GM21717 (cell line): ENCODE data around the gene SLC44A4.
"Not testable (repeated sequence)": the region's sequence is repeated elsewhere in the genome, so short reads cannot be mapped to it uniquely, and the experiment has no call there.

Experiments used
- ATAC-seq: cut with Tn5 transposase; IDR thresholded peaks from one replicate; pipeline ENCODE4 v1.9.1; 2021; ENCODE audit warnings: mild to moderate bottlenecking, moderate library complexity; ENCODE audit not compliant: unreplicated experiment

Gene SLC44A4

DNA sequence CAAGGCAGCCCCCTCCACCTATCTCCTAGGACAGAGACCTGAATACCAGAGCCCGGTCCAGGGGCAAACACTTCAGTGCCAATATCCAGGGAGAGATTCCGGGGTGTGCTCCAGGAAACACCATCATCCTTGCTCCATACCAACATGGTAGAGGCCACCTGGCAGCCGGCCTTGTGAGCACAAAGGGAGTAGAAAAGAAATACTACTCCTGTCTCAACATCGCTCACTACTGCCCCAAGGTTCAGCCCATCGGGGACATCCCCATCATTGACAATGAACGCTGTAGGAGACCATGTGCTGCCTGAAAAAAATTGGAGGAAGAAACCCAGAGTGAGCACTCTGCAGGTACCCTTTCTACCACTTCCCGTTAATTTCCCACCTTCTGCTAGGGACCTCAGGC, 17.6 kb downstream of the SLC44A4 start:
- ATAC-seq = no peak

DNA sequence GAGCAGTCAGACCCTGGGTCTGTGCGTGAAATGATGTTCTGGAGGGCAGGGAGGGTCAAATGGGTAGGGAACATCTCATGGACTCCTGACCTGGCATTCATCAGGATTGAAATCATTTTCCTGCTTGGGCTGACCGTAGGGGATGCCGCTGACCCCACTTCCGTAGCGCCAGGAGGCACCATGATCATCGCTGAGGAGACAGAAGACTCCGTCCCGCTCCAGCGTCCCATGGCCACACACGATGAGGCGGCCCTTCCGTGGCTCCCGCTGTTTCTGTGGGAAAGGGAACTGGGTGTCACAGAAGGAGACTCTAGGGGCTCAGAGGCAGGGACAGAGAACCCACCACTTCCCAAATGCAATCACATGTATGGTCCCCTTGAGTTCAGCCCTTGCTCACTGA, 18.4 kb downstream of the SLC44A4 start:
- no peak for ATAC-seq

DNA sequence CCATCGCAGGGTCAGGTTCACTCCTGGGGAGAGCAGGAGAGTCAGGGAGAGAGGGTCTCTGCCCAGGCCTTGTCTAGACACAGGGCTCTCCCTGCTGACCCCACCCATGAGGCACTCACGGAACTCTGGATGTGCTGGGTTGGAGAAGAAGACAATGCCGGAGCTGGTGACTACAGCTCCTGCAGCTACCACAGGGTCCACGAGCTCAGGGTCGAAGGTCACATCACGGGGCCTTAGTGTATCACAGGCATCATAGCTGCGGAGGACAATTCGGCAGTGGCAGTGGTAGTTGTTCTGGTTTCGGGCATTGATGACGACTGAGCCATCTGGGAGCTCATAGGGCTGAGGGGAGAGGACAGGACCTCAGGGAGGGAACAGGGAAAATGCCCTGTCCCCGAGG, 18.9 kb downstream of the SLC44A4 start:
- no peak for ATAC-seq

DNA sequence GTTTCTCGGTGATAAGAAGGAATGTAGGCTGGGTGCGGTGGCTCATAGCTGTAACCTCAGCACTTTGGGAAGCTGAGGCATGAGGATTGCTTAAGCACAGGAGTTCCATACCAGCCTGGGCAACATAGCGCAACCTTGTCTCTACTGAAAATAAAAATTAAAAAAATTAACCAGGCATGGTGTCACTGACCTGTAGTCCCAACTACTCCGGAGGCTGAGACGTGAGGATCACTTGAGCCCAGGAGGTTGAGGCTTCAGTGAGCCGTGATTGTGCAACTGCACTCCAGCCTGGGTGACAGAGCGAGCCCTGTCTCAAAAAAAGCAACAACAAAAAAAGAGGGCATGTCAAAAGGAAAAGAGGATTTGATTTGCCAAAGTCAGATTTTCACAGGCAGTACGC, 20.1 kb downstream of the SLC44A4 start:
- ATAC-seq = no peak

DNA sequence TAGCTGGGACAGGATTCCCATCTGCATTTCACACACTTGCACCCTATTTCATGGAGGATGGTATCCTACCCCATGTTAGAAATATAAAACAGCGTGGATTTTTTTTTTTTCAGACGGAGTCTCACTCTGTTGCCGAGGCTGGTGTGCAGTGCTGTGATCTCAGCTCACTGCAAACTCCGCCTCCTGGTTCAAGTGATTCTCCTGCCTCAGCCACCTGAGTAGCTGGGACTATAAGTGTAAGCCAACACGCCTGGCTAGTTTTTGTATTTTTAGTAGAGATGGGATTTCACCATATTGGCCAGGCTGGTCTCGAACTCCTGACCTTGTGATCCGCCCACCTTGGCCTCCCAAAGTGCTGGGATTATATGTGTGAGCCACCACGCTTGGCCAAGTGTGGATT, 21.0 kb downstream of the SLC44A4 start:
- ATAC-seq = not testable (repeated sequence)

DNA sequence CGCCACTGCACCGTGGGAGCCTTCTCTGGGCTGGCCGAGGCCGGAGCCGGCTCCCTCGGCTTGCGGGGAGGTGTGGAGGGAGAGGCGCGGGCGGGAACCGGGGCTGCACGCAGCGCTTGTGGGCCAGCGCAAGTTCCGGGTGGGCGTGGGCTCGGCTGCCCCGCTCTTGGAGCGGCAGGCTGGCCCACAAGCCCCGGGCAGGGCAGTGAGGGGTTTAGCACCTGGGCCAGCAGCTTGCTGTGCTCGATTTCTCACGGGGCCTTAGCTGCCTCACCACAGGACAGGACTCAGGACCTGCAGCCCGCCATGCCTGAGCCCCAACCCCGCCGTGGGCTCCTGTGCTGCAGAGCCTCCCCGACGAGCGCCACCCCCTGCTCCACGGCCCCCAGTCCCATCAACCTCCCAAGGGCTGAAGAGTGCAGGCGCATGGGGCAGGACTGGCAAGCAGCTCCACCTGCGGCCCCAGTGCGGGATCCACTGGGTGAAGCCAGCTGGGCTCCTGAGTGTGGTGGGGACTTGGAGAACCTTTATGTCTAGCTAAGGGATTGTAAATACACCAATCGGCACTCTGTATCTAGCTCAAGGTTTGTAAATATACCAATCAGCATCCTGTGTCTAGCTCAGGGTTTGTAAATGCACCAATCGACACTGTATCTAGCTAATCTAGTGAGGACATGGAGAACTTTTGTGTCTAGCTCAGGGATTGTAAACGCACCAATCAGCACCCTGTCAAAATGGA, 26.6 kb downstream of the SLC44A4 start:
- not testable (repeated sequence) for ATAC-seq

DNA sequence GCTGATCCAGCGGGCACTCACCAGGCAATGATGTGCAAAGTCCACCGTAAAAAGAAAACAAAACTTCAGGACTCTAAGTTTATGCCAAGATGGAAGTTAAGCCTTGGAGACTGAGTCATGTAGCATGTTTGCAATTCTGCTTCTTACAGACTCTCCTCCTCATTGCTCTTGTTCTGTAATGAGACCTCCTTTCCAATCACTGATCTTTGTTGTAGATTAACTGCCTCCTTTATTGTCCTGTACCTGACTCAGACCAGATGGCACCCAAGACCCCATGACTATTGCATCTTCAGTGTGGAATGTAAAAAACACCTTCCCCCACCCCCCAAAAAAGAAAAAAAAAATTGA, 27.3 kb downstream of the SLC44A4 start:
- ATAC-seq = no peak

DNA sequence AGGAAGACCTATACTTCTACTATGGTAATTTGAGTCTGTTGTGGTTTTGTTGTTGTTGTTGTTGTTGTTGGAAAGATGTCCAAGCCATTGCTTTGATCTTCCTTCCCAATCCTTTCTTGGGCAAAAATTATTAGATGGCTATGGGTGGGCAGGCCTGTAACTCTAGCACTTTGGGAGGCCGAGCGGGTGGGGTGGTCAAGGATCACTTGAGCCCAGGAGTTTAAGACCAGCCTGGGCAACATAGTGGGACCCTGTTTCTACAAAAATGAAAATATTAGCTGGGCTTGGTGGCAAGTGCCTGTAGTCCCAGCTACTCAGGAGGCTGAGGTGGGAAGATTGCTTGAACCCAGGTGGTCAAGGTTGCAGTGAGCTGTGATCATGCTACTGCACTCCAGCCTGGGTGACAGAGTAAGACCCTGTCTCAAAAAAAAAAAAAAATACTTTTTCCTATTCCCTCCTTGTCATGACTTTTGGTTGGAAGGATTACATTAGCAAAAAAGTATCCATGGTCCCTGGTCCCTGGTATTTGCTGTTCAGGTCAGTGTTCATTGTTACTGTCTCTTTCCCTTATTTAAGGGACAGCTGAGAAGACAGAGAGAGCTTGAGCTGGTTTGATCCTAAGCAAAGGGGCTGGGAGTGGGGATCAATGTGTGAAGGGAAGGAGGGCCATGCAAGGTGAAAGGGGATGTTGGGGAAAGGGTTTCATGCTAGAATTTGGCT, 27.9 kb downstream of the SLC44A4 start:
- no peak for ATAC-seq

DNA sequence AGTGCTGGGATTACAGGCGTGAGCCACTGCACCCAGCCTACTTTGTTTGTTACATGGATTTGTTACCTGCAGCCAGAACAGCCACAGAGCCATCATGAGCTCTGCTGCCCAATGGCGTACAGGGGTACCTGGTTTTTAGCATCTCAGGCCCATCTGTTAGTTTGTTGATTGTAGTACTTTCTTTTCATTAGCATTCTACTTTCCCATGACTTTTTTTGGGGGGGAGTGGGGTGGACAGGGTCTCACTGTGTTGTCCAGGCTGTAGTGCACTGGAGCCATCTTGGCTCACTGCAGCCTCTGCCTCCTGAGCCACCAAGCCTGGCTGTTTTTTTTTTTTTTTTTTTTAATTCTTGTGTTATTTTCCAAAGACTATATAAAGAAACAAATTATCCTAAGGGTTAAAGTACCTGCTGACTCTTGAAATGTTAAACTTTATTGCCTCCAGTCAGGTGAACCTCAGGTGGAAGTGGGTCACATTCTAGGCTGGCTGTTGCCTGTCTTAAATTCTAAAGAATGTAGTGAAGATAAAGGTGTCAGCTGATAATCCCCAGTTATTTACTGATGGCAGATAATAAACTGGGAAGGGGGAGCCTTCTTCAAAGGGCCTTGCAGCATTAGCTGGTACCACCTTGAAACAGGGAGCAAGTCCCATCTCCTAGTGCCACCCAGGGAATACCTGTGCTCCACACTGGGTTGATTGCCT, 31.4 kb downstream of the SLC44A4 start:
- ATAC-seq = no peak

DNA sequence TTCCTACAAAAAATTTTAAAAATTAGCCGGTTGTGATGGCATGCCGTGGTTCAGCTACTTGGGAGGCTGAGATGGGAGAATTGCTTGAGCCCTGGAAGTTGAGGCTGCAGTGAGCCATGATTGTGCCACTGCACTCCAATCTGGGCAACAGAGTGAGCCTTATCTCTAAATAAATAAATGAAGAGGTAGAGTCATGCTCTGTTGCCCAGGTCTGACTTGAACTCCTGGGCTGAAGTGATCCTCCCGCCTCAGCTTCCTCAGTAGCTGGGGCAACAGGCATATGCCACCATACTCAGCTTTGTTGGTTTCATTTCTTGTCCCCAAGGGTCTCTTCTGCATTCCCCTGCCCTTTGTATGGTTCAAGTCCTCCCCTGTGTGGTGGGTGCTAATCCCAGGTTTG, 34.3 kb downstream of the SLC44A4 start:
- ATAC-seq = no peak

DNA sequence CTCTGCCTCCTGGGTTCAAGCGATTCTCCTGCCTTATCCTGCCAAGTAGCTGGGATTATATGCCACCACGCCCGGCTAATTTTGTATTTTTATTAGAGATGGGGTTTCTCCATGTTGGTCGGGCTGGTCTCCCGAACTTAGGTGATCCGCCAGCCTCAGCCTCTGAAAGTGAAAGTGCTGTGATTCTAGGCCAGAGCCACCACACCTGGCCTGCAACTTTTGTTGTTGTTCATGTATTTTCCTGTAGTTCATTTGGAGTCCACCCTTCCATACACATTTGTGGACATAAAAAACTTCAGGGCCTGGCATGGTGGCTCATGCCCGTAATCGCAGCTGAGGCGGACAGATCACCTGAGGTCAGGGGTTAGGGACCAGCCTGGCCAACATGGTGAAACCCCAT, 36.7 kb downstream of the SLC44A4 start:
- no peak for ATAC-seq

DNA sequence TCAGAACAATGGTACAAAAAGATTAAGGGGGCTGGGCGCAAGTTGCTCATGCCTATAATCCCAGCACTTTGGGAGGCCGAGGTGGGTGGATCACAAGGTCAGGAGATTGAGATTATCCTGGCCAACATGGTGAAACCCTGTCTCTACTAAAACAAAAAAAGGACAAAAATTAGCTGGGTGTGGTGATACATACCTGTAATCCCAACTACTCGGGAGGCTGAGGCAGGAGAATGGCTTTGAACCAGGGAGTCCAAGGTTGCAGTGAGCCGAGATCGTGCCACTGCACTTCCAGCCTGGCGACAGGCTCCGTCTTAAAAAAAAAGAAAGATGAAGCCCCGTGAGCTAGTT, 39.0 kb downstream of the SLC44A4 start:
- ATAC-seq = not testable (repeated sequence)

DNA sequence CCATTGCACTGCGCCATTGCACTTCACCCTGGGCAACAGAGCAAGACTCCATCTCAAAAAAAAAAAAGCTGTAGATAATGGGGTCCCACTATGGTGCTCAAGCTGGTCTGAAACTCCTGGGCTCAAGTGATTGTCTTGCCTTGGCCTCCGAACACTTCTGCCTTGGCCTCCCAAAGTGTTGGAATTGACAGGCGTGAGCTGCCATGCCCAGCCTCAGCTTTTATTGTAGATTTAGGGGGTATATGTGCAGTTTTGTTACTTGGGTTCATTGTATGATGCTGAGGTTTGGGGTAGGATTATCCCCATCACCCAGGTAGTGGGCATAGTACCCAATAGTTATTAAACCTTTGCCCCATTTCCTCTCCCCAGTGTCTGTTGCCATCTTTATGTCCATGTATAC, 39.8 kb downstream of the SLC44A4 start:
- ATAC-seq = no peak

DNA sequence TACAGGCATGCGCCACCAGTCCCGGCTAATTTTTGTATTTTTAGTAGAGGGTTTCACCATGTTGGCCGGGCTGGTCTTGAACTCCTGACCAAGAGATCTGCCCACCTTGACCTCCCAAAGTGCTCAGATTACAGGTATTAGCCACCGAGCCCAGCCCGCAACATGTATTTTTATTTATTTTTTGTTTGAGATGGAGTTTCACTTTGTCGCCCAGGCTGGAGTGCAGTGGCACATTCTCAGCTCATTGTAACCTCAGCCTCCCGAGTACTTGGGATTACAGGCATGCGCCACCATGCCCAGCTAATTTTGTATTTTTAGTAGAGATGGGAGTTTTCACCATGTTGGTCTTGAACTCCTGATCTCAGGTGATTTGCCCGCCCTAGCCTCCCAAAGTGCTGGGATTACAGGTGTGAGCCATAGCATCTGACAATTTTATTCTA, 40.7 kb downstream of the SLC44A4 start:
- ATAC-seq = not testable (repeated sequence)

DNA sequence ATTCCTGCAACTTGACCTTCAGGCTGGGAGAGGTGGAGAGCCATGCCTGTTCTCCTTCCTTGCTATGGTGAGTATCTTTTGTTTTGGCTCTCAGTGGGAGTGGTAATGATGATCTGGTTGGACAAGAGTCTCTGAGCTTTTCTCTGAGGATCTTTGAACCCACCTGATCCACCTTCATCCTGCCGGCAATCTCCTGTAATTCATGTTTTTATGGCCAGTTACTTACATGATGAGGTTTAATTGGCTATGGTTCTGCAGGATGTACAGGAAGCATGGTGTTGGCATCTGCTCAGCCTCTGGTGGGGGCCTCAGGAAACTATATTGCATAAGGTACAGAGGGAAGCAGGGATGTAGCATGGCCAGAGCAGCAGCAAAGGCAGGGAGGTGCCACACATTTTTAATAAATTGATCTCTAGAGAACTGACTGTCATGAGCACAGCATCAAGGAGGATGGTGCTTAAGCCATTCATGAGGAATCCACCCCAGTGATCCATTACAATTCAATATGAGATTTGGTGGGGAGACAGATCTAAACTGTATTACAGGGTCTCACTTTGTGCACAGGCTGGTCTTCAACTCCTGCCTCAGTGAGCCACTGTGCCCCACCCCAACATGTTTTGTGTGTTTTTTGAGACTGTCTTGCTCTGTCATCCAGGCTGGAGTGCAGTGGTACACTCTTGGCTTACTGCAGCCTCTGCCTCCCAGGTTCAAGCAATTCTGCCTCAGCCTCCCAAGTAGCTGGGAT, 41.3 kb downstream of the SLC44A4 start:
- no peak for ATAC-seq

DNA sequence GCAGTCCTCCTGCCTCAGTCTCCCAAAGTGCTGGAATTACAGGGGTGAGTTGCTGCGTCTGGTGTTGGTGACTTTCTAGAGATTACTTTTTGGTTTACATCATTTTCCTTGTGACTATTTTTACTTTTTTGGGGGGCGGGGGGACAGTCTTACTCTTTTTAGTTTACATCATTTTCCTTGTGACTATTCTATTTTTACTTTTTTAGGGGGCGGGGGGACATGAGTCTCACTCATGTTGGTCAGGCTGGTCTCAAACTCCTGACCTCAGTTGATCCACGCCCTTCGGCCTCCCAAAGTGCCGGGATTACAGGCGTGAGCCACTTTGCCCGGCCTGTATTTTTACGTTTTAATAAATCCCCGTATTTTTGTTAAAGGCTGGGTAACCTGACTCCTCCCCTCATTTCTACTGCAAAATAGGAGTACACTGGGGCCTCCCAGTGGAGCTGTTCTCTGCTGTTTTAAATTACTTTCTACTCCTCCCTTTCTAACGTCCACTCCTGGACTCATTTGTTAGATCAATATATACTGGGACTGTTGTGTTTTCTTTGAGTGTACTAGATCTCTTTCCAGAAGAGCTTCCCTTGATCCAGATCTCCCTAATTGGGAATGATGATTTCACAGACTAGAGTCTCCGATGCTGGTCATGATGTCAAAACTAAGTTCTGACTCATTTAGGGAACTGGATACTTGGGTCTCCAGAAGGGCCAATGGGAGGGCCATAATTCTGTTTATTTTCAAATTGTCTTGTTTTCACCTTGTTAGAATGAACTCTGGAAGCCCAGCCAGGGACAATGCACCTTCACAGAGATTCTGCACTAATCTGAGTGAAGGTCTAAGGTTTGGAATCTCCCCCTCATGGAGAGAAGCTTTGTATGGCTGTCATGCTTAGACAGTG, 42.1 kb downstream of the SLC44A4 start:
- ATAC-seq = no peak

DNA sequence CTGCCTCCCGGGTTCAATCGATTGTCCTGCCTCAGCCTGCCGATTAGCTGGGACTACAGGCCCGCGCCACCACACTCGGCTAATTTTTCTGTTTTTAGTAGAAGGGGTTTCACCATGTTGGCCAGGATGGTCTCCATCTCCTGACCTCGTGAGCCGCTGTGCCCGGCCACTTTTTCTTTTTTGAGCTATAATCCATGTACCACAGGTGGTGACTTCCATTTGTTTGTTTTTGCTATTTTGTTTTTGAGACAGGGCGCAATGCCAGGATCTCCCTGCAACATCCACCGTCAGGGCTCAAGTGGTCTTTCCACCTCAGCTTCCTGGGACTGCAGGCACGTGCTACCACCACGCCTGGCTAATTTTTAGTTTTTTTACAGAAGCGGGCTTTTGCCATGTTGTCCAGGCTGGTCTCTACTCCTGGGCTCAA, 42.7 kb downstream of the SLC44A4 start:
- ATAC-seq = no peak

DNA sequence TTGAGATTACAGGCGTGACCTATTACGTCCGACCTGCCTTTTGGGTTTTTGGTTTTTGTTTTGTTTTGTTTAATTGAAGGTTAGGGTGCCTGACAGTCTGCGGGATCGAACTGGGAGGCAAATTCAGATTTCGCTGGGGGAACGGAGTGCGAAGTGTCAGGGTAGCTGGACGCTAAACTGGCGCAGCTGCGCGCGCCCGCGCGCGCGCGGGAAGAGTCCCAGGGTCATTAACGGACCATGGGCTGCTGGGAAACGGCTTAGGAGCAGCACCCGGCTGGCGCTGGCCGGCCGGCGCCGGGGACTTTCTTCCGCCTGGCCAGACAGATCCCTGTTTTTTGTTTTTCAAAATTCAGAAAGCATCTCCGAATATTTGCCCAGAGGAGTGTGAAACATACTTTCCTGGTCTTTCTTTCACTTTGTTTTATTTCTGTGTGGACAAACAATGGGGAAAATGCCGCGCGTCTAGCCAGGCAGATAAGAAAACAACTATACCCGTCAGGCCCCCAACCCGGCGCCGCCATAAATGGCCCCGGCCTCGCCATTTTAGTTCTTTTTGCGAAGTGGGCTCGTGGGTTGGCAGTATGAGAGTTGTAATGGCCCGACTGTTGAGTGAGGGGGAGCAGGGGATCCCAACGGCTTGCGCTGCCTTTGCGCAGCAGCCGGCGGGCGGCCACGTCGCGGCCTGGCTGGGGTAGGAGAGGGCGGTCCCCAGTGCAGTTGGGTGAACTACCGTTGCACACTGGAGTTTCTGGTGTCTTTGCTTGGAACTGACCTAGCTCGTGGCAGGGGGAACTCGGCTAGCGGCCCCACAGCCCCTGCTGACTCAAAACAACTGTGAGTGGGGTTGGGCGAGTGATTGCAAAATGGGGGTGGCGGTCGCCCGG, 44.2 kb downstream of the SLC44A4 start:
- ATAC-seq = peak; percentile 31
